ENCODE results near the gene NKTR. TPM values are rescaled to one million over a fixed set of nuclear protein-coding genes. Genes with fewer than 3 reads are reported as not detected.
A peak's percentile ranks its signal among the peaks of the same experiment; 100 is the strongest.

The NKTR gene
- total and polyA plus RNA-seq, 9 of the 15 experiments (the other 6 are each of a cell fraction or from before 2014, with no cell fraction given) = 19.7 to 123 (median 92.6) TPM

DNA sequence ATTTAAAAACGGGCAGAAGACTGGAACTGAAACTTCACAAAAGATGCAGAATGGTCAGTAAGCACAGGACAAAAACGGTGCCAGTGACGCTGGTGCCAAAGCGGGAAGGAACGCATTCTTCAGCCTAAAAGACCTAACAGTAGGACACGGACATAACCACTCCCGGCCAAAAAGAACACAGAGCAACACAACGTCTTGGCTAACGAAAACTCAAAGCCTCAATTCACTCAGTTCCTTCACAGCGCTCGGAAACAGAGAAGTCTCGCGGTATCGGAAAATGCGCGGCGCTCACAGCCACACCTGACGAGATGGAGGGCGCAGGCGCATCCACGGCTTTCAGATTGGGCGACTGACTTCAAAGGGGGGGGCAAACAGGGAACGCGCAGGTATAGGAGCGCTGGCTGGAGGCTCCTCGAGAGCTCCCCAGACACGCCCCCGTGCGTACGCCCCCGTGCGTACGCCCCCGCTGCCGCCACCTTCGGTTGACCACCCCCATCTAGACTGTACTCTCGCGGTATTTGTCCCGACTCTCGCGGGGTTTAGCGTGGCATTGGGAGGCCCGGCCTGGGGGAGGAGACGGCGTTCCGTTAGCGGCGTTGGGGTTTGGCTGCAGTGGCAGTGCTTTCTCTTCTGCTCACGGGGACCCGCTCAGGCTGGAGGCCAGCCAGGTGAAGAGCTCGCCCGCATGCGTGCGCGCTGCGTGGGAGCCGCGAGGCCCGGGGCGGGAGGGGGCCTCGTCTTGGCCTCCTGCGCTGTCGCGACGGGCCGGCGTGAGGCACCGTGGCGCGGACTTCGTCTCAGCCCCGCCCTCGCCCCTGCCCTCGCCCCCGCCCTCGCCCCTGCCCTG, at the start of gene NKTR (continued):
- TF ChIP-seq, protein P1, sequence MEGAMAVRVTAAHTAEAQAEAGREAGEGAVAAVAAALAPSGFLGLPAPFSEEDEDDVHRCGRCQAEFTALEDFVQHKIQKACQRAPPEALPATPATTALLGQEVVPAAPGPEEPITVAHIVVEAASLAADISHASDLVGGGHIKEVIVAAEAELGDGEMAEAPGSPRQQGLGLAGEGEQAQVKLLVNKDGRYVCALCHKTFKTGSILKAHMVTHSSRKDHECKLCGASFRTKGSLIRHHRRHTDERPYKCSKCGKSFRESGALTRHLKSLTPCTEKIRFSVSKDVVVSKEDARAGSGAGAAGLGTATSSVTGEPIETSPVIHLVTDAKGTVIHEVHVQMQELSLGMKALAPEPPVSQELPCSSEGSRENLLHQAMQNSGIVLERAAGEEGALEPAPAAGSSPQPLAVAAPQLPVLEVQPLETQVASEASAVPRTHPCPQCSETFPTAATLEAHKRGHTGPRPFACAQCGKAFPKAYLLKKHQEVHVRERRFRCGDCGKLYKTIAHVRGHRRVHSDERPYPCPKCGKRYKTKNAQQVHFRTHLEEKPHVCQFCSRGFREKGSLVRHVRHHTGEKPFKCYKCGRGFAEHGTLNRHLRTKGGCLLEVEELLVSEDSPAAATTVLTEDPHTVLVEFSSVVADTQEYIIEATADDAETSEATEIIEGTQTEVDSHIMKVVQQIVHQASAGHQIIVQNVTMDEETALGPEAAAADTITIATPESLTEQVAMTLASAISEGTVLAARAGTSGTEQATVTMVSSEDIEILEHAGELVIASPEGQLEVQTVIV (CRISPR knock-in tag; IDR thresholded peaks at IDR 0.05; ENCODE audit: borderline replicate concordance) = no peak
- peak; percentile 98 to 99 for TF ChIP-seq NRF1 (conservative IDR thresholded peaks at IDR 0.05 in 1 of 2, IDR thresholded peaks at IDR 0.05 in 1 of 2)
- peak; percentile 83 for TF ChIP-seq TAF7 (tag; IDR thresholded peaks at IDR 0.05)
- TF ChIP-seq, protein P2, sequence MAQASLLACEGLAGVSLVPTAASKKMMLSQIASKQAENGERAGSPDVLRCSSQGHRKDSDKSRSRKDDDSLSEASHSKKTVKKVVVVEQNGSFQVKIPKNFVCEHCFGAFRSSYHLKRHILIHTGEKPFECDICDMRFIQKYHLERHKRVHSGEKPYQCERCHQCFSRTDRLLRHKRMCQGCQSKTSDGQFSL (CRISPR knock-in tag; IDR thresholded peaks at IDR 0.05) = peak; percentile 92
- TF ChIP-seq, protein P2 (tag; IDR thresholded peaks at IDR 0.05) = peak in 1 of 2 experiments; percentile 85; a peak in 2 of 4 replicates
- TF ChIP-seq ZNF408 (CRISPR knock-in tag; IDR thresholded peaks at IDR 0.05; ENCODE audit: low read depth) = no peak
- TF ChIP-seq FOXJ3 (CRISPR knock-in tag; IDR thresholded peaks at IDR 0.05) = no peak
- no peak for TF ChIP-seq FOXA1 (IDR thresholded peaks at IDR 0.05; ENCODE audit: borderline replicate concordance)
- no peak; the same call in 1 of the 2 replicates for TF ChIP-seq PHB2 (IDR thresholded peaks at IDR 0.05; ENCODE audit: low read depth)
- peak; percentile 98 for TF ChIP-seq ZFX (CRISPR knock-in tag; IDR thresholded peaks at IDR 0.05)
- no peak for TF ChIP-seq ZNF384 (IDR thresholded peaks at IDR 0.05; ENCODE audit: low read depth, low read length)
- peak; percentile 90 for TF ChIP-seq TBP (optimal IDR thresholded peaks at IDR 0.05; ENCODE audit: low read depth, low read length)
- TF ChIP-seq CBFA2T3 (IDR thresholded peaks at IDR 0.05) = no peak; the same call in 1 of the 2 replicates
- TF ChIP-seq RAD21 (CRISPR knock-in tag; conservative IDR thresholded peaks at IDR 0.05 in 1 of 2, IDR thresholded peaks at IDR 0.05 in 1 of 2) = peak in 1 of 2 experiments; percentile 5; a peak in 1 of 4 replicates
- no peak for TF ChIP-seq SRSF9 (IDR thresholded peaks at IDR 0.05; ENCODE audit: borderline replicate concordance, low read depth, low read length)
- TF ChIP-seq ZNF77 (CRISPR knock-in tag; IDR thresholded peaks at IDR 0.05) = no peak
- TF ChIP-seq NBN (IDR thresholded peaks at IDR 0.05; ENCODE audit: low read depth) = peak; percentile 91
- TF ChIP-seq MTA3 (IDR thresholded peaks at IDR 0.05; ENCODE audit: borderline replicate concordance) = 0 out of 2 replicates have a peak, but pooled peaks have one; percentile 46
- TF ChIP-seq HCFC1 (IDR thresholded peaks at IDR 0.05; ENCODE audit: low read depth, low read length) = peak; percentile 42; the same call in 1 of the 2 replicates
- TF ChIP-seq KHSRP (IDR thresholded peaks at IDR 0.05) = no peak
- no peak for TF ChIP-seq C11orf30 (IDR thresholded peaks at IDR 0.05; ENCODE audit: low read depth)
- TF ChIP-seq EWSR1 (IDR thresholded peaks at IDR 0.05; ENCODE audit: borderline replicate concordance, low read depth, partially characterized antibody) = no peak
- TF ChIP-seq, protein P3, sequence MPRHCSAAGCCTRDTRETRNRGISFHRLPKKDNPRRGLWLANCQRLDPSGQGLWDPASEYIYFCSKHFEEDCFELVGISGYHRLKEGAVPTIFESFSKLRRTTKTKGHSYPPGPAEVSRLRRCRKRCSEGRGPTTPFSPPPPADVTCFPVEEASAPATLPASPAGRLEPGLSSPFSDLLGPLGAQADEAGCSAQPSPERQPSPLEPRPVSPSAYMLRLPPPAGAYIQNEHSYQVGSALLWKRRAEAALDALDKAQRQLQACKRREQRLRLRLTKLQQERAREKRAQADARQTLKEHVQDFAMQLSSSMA (CRISPR knock-in tag; IDR thresholded peaks at IDR 0.05) = no peak
- no peak for TF ChIP-seq ZNF12 (CRISPR knock-in tag; IDR thresholded peaks at IDR 0.05)

Data from K562 (cell line).